ENCODE data around the gene EIF4E. TPM values are rescaled to one million over a fixed set of nuclear protein-coding genes. Genes with fewer than 3 reads are reported as not detected.
"Not testable (repeated sequence)": the region's sequence is repeated elsewhere in the genome, so short reads cannot be mapped to it uniquely, and the experiment has no call there.

The EIF4E gene
- total and polyA plus RNA-seq, 9 donors = 52.1 to 73.9 (median 61.9) TPM

DNA sequence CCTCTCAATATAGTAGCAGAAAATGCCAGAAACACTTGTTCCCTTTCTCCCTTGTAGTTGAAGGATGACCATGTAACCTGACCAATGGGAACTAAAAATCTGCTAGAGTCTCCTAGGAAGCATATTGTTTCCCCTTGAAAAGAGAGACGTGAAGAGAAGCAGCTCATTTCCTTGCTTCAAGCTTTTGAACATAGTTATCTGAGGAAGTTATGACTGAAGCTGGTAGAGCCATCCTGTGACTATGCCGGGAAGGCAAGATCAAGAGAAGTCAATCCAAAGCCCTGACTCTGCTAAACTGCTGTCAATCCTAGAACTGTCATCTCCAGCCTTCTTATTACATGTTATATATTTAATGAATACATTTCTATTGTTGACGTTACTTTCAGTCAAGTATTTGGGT lies 66.6 kb downstream of the EIF4E start:
- Histone ChIP-seq H3K27me3 (ENCODE audit: control insufficient read depth, insufficient read depth, low read length) (no peaks in the 10 kb centered on the region), H3K27ac (ENCODE audit: low read length) (no peak overlapping the region), H3K4me1 (ENCODE audit: control insufficient read depth, insufficient read depth, low read length) (no peaks in the 10 kb centered on the region), H3K4me3 (ENCODE audit: low read length) (no peak overlapping the region), H3K9me3 (replicated peaks; ENCODE audit: control insufficient read depth, low read depth, low read length) (no peaks in the 10 kb centered on the region), H3K36me3 (ENCODE audit: control insufficient read depth, insufficient read depth, low read length) (no peaks in the 10 kb centered on the region)
- peak; percentile 27 for DNase-seq
- 33% methylated on average over 1 of the region's 3 CpGs for WGBS (ENCODE audit: insufficient coverage)

DNA sequence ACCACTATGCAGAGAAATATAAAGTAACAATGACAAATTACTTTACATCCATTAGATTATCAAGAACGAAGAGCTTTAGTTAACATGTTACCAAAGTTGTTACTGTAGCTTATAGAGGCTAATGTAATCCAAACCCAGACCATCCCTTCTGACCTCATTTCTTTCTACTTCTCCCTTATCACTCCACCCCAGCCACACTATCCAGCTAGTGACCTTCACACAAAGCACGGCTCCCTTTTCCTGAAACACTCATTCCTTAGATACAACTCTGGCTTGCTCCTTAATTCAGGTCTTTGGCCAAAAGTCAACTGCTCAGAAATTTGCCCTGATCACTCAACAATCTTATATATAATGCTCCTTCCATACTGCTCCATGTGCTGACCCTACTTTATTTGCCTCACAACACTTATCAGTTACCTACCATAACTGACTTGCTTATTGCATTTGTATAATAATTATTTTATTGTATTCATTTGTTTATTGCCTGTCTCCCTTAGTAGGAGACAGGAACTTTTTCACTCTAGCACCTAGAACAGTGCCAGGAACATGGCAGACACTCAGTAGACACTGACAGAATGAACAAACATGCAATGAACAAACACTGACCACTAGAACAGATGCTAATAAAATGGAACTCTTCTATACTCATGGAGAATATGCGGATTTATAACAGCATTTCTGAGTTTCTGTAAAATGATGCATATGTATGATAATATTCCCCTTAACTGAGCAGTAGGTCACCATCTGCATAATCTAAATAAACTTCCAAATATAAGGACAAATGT lies 67.6 kb downstream of the EIF4E start:
- Histone ChIP-seq H3K4me3 (ENCODE audit: low read length) (no peak overlapping the region), H3K9me3 (replicated peaks; ENCODE audit: control insufficient read depth, low read depth, low read length) (no peaks in the 10 kb centered on the region), H3K27me3 (ENCODE audit: control insufficient read depth, insufficient read depth, low read length) (no peaks in the 10 kb centered on the region), H3K4me1 (ENCODE audit: control insufficient read depth, insufficient read depth, low read length) (no peaks in the 10 kb centered on the region), H3K36me3 (ENCODE audit: control insufficient read depth, insufficient read depth, low read length) (no peaks in the 10 kb centered on the region), H3K27ac (ENCODE audit: low read length) (no peak overlapping the region)
- 92% methylated on average over 1 of the region's 3 CpGs for WGBS (ENCODE audit: insufficient coverage)
- no peak for DNase-seq

DNA sequence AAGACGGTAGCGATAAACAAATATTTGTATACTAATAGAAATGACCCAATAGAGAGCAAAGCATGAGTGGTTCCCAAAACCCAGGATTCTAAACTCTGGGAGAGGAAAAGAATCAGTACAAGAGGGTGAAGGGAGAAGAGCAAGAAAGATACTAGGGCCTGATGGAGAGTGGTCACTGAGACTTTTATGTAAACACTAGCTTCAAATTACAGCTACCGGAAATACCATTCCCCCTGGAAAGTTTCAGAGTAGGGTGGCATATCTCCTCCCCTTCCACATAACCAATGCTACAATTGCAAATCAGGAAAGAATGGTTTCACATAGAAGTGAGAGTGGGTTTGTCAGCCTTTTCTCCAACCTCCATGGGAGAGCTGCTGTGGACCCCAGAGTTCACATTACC lies 77.1 kb downstream of the EIF4E start:
- DNase-seq = no peak
- Histone ChIP-seq H3K27me3 (ENCODE audit: control insufficient read depth, insufficient read depth, low read length) (no peaks in the 10 kb centered on the region), H3K4me1 (ENCODE audit: control insufficient read depth, insufficient read depth, low read length) (no peaks in the 10 kb centered on the region), H3K36me3 (ENCODE audit: control insufficient read depth, insufficient read depth, low read length) (no peaks in the 10 kb centered on the region), H3K27ac (ENCODE audit: low read length) (no peak overlapping the region), H3K9me3 (replicated peaks; ENCODE audit: control insufficient read depth, low read depth, low read length) (no peaks in the 10 kb centered on the region), H3K4me3 (ENCODE audit: low read length) (no peak overlapping the region)
- no CpG with 5 or more reads among the region's 3 CpGs for WGBS (ENCODE audit: insufficient coverage)

DNA sequence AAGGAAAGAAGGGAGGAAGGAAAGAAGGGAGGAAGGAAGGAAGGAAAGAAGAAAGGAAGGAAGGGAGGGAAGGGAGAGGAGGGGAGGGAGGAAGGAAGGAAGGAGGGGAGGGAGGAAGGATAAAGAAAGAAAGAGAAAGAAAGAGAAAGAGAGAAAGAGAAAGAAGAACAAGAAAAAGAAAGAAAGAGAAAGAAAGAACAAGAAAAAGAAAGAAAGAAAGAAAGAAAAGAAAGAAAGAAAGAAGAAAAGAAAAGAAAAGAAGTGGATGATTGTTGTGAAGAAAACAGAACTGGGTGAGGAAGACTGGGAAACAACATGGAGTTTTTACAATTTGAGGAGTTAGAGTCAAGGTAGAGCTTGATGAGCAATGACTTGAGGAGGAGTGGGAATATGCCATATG lies 78.0 kb downstream of the EIF4E start:
- H3K27me3 ChIP-seq (ENCODE audit: control insufficient read depth, insufficient read depth, low read length) = no peaks in the 10 kb centered on the region
- no peaks in the 10 kb centered on the region for H3K36me3 ChIP-seq (ENCODE audit: control insufficient read depth, insufficient read depth, low read length)
- H3K4me1 ChIP-seq (ENCODE audit: control insufficient read depth, insufficient read depth, low read length) = no peaks in the 10 kb centered on the region
- no peaks in the 10 kb centered on the region for H3K9me3 ChIP-seq (replicated peaks; ENCODE audit: control insufficient read depth, low read depth, low read length)
- DNase-seq = no peak
- no peak overlapping the region for H3K4me3 ChIP-seq (ENCODE audit: low read length)
- H3K27ac ChIP-seq (ENCODE audit: low read length) = no peak overlapping the region

DNA sequence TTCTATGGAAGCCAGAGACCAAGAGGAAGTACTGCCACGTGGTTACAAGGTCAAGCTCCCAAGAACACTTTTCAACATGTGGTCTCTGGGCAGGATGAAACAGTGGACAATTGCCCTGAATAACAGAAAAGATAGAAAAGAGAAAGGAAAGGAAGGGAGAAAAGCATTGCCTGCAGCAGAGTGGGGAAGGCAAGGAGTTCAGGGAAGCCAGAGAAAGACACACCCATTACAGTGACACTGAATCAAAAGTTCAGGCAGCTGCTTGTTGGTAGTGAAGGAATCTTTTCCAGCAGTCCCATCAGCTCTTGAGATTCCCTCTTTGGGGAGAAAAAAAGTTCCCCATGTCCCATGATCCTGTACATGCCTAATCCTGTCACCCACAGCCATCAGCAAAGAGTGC lies 80.5 kb downstream of the EIF4E start:
- H3K9me3 ChIP-seq (replicated peaks; ENCODE audit: control insufficient read depth, low read depth, low read length) = peaks cover 2% of the 10 kb centered on the region
- no peaks in the 10 kb centered on the region for H3K4me1 ChIP-seq (ENCODE audit: control insufficient read depth, insufficient read depth, low read length)
- H3K4me3 ChIP-seq (ENCODE audit: low read length) = no peak overlapping the region
- no peak for DNase-seq
- no peak overlapping the region for H3K27ac ChIP-seq (ENCODE audit: low read length)
- no peaks in the 10 kb centered on the region for H3K36me3 ChIP-seq (ENCODE audit: control insufficient read depth, insufficient read depth, low read length)
- WGBS (ENCODE audit: insufficient coverage) = no CpG with 5 or more reads among the region's 1 CpG
- no peaks in the 10 kb centered on the region for H3K27me3 ChIP-seq (ENCODE audit: control insufficient read depth, insufficient read depth, low read length)

- no peaks in the 10 kb centered on the region for H3K4me1 ChIP-seq (ENCODE audit: control insufficient read depth, insufficient read depth, low read length)
- peaks cover 2% of the 10 kb centered on the region for H3K9me3 ChIP-seq (replicated peaks; ENCODE audit: control insufficient read depth, low read depth, low read length)
Observed at GRCh38 chr4:98845960-98846359, 83.0 kb downstream of the EIF4E start.

GRCh38 chr4:98842917-98843316 lies 86.0 kb downstream of the EIF4E start:
- DNase-seq; H3K4me3 ChIP-seq (ENCODE audit: low read length); H3K27ac ChIP-seq (ENCODE audit: low read length); H3K27me3 ChIP-seq (ENCODE audit: control insufficient read depth, insufficient read depth, low read length); H3K9me3 ChIP-seq (replicated peaks; ENCODE audit: control insufficient read depth, low read depth, low read length); H3K4me1 ChIP-seq (ENCODE audit: control insufficient read depth, insufficient read depth, low read length); H3K36me3 ChIP-seq (ENCODE audit: control insufficient read depth, insufficient read depth, low read length): not testable (repeated sequence)
- WGBS (ENCODE audit: insufficient coverage) = no CpG with 5 or more reads among the region's 11 CpGs

More at GRCh38 chr4:98845960-98846359, 83.0 kb downstream of the EIF4E start:
- no peak for DNase-seq
- H3K36me3 ChIP-seq (ENCODE audit: control insufficient read depth, insufficient read depth, low read length) = no peaks in the 10 kb centered on the region
- no peak overlapping the region for H3K4me3 ChIP-seq (ENCODE audit: low read length)
- no peaks in the 10 kb centered on the region for H3K27me3 ChIP-seq (ENCODE audit: control insufficient read depth, insufficient read depth, low read length)
- H3K27ac ChIP-seq (ENCODE audit: low read length) = no peak overlapping the region

DNA sequence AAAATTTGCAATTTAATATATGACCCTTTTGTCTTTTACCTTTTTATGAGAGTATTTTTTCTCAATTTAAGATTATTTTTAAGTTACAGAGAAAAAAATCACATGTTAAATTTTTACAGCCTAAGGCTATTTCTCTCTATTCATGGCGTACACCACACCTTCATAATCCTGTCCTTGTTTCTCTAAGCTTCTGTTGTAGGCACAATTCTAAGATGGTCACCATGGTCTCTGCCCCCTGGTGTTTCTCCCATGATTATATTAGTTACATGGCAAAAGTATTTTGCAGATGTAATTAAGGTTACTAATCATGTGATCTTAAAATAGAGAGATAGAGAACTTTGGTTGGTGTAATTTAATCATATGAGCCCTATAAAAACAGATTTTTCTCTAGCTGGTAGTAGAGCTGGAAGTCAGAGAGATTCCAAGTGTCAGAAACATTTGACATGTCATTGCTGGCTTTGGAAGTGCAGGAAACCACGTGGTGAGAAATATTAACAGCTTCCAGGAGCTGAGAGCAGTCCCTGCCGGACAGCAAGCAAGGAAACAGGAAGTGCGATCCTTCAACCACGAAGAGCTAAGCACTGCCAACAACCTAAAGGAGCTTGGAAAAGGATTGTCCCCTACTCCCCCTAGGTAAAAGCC lies 89.8 kb downstream of the EIF4E start:
- H3K27ac ChIP-seq (ENCODE audit: low read length) = no peak overlapping the region
- peak; percentile 30 for DNase-seq
- no peaks in the 10 kb centered on the region for H3K9me3 ChIP-seq (replicated peaks; ENCODE audit: control insufficient read depth, low read depth, low read length)
- no peaks in the 10 kb centered on the region for H3K4me1 ChIP-seq (ENCODE audit: control insufficient read depth, insufficient read depth, low read length)
- no peak overlapping the region for H3K4me3 ChIP-seq (ENCODE audit: low read length)
- no peaks in the 10 kb centered on the region for H3K27me3 ChIP-seq (ENCODE audit: control insufficient read depth, insufficient read depth, low read length)
- H3K36me3 ChIP-seq (ENCODE audit: control insufficient read depth, insufficient read depth, low read length) = no peaks in the 10 kb centered on the region
- 0% methylated on average over 1 of the region's 5 CpGs for WGBS (ENCODE audit: insufficient coverage)

GRCh38 chr4:98838531-98838930 lies 90.4 kb downstream of the EIF4E start:
- Histone ChIP-seq H3K27ac (ENCODE audit: low read length) (no peak overlapping the region), H3K36me3 (ENCODE audit: control insufficient read depth, insufficient read depth, low read length) (no peaks in the 10 kb centered on the region), H3K4me3 (ENCODE audit: low read length) (no peak overlapping the region), H3K4me1 (ENCODE audit: control insufficient read depth, insufficient read depth, low read length) (no peaks in the 10 kb centered on the region), H3K9me3 (replicated peaks; ENCODE audit: control insufficient read depth, low read depth, low read length) (no peaks in the 10 kb centered on the region), H3K27me3 (ENCODE audit: control insufficient read depth, insufficient read depth, low read length) (no peaks in the 10 kb centered on the region)
- no peak for DNase-seq
- WGBS (ENCODE audit: insufficient coverage) = 75% methylated on average over 1 of the region's 4 CpGs

DNA sequence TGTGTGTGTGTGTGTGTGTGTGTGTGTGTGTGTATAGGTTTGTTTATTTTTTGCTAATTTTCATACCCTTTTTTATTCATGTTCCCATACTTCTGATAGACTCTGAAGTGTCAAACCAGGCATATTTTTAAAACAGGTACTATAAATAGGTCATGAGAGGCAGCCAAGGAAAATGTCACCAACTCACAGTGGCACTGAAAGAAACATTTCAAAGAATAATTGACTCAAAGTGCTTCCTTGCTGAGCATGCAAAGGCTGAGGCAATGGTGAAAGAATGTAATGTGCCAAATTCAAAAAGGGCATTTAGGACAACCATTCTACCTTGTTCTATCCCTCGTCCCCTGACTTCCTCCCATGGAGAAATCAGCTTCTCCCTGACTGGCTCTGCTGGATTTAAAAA lies 95.5 kb downstream of the EIF4E start:
- H3K4me1 ChIP-seq (ENCODE audit: control insufficient read depth, insufficient read depth, low read length) = no peaks in the 10 kb centered on the region
- H3K27me3 ChIP-seq (ENCODE audit: control insufficient read depth, insufficient read depth, low read length) = no peaks in the 10 kb centered on the region
- no peak overlapping the region for H3K4me3 ChIP-seq (ENCODE audit: low read length)
- WGBS (ENCODE audit: insufficient coverage) = no CpG with 5 or more reads among the region's 1 CpG
- no peak for DNase-seq
- no peak overlapping the region for H3K27ac ChIP-seq (ENCODE audit: low read length)
- H3K9me3 ChIP-seq (replicated peaks; ENCODE audit: control insufficient read depth, low read depth, low read length) = no peaks in the 10 kb centered on the region
- no peaks in the 10 kb centered on the region for H3K36me3 ChIP-seq (ENCODE audit: control insufficient read depth, insufficient read depth, low read length)
